WTC11 (cell line): ENCODE measurements around the gene PRM3. TPM values are rescaled to one million over a fixed set of nuclear protein-coding genes. Genes with fewer than 3 reads are reported as not detected.

Experiments
- CBFB ChIP-seq: sonication (generic); formaldehyde crosslinking; IDR thresholded peaks from 2 replicates; pipeline ENCODE4 v1.8.1; 2022; ENCODE audit warnings: mild to moderate bottlenecking, low read depth, missing genetic modification reagents
- CREB1 ChIP-seq: sonication (generic); formaldehyde crosslinking; IDR thresholded peaks from 2 replicates; pipeline ENCODE4 v1.8.0; 2023; ENCODE audit warnings: mild to moderate bottlenecking, missing genetic modification reagents
- ETV6 ChIP-seq: sonication (generic); formaldehyde crosslinking; IDR thresholded peaks from 2 replicates; pipeline ENCODE4 v1.8.1; 2022; ENCODE audit warnings: mild to moderate bottlenecking, missing genetic modification reagents
- GABPB1 ChIP-seq: sonication (generic); formaldehyde crosslinking; IDR thresholded peaks from 2 replicates; pipeline ENCODE4 v1.8.1; 2023; ENCODE audit warnings: mild to moderate bottlenecking, missing genetic modification reagents
- GTF2I ChIP-seq: fragments of 250-450 bp; sonication (Bioruptor Pico); conservative IDR thresholded peaks from 2 replicates; pipeline ENCODE4 v1.4.0; 2021; ENCODE audit warnings: mild to moderate bottlenecking
- IRF2 ChIP-seq: sonication (generic); formaldehyde crosslinking; IDR thresholded peaks from 2 replicates; pipeline ENCODE4 v1.8.0; 2022; ENCODE audit warnings: low read depth, missing genetic modification reagents, borderline replicate concordance
- MYBL2 ChIP-seq: sonication (generic); formaldehyde crosslinking; IDR thresholded peaks from 2 replicates; pipeline ENCODE4 v1.8.1; 2023; ENCODE audit warnings: mild to moderate bottlenecking, moderate library complexity, missing genetic modification reagents
- NR1H2 ChIP-seq: sonication (generic); formaldehyde crosslinking; IDR thresholded peaks from 2 replicates; pipeline ENCODE4 v1.9.0; 2021; ENCODE audit warnings: mild to moderate bottlenecking, moderate library complexity, missing genetic modification reagents
- RELA ChIP-seq: sonication (generic); formaldehyde crosslinking; IDR thresholded peaks from 2 replicates; pipeline ENCODE4 v1.8.1; 2022; ENCODE audit warnings: missing genetic modification reagents, mild to moderate bottlenecking, borderline replicate concordance
- ZNF138 ChIP-seq: sonication (generic); formaldehyde crosslinking; conservative IDR thresholded peaks from 2 replicates; pipeline ENCODE4 v1.8.1; 2022; ENCODE audit warnings: mild to moderate bottlenecking, moderate library complexity, missing genetic modification reagents
- ZNF671 ChIP-seq: fragments of 250-450 bp; sonication (Bioruptor Pico); IDR thresholded peaks from 2 replicates; pipeline ENCODE4 v1.8.0; 2021; ENCODE audit warnings: mild to moderate bottlenecking
- total RNA-seq: library from RNA; stranded (reverse); gene quantifications from 3 replicates; pipeline ENCODE4 v1.2.3, GENCODE V29; 2021
- TF ChIP-seq, protein P1 (sequence below): fragments of 250-450 bp; sonication (Bioruptor Pico); IDR thresholded peaks from 2 replicates; pipeline ENCODE4 v1.9.0; 2021; ENCODE audit warnings: mild to moderate bottlenecking, borderline replicate concordance
- TF ChIP-seq, protein P2 (sequence below): fragments of 250-450 bp; sonication (Bioruptor Pico); IDR thresholded peaks from 2 replicates; pipeline ENCODE4 v1.9.0; 2021; ENCODE audit warnings: mild to moderate bottlenecking
- TF ChIP-seq, protein P3 (sequence below): sonication (generic); formaldehyde crosslinking; IDR thresholded peaks from 2 replicates; pipeline ENCODE4 v1.8.0; 2023; ENCODE audit warnings: missing genetic modification reagents, mild to moderate bottlenecking, borderline replicate concordance
- TF ChIP-seq, protein P4 (sequence below): sonication (generic); formaldehyde crosslinking; IDR thresholded peaks from 2 replicates; pipeline ENCODE4 v1.8.1; 2023; ENCODE audit warnings: mild to moderate bottlenecking, missing genetic modification reagents, moderate library complexity

Gene PRM3
- total RNA-seq, 1 experiment from 2014 or later, result not detected

DNA sequence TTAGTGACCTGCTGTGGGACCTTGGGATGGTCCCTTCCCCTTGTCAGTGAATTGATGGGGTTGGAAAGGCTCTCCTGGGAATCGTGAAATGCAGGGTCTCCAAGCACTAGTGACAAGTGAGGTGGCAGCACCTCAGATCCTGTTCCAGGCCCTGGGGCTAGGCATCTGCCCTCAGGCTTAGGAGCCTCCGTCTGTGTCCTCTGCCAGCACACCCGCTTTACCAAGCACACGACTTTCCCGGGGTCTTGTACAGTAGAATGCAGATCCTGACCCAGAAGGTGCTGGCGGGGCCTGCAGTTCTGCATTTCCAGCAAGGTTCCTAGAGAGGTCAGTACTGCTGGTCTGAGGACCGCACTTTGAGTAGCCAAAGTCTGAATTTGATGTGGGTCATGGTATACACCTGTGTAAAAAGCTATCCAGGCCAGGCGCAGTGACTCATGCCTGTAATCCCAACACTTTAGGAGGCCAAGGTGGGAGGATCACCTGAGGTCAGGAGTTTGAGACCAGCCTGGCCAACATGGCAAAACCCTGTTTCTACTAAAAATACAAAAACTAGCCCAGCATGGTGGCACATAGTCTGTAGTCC is 41.0 kb upstream of the PRM3 start (continued):
- TF ChIP-seq, protein P1, sequence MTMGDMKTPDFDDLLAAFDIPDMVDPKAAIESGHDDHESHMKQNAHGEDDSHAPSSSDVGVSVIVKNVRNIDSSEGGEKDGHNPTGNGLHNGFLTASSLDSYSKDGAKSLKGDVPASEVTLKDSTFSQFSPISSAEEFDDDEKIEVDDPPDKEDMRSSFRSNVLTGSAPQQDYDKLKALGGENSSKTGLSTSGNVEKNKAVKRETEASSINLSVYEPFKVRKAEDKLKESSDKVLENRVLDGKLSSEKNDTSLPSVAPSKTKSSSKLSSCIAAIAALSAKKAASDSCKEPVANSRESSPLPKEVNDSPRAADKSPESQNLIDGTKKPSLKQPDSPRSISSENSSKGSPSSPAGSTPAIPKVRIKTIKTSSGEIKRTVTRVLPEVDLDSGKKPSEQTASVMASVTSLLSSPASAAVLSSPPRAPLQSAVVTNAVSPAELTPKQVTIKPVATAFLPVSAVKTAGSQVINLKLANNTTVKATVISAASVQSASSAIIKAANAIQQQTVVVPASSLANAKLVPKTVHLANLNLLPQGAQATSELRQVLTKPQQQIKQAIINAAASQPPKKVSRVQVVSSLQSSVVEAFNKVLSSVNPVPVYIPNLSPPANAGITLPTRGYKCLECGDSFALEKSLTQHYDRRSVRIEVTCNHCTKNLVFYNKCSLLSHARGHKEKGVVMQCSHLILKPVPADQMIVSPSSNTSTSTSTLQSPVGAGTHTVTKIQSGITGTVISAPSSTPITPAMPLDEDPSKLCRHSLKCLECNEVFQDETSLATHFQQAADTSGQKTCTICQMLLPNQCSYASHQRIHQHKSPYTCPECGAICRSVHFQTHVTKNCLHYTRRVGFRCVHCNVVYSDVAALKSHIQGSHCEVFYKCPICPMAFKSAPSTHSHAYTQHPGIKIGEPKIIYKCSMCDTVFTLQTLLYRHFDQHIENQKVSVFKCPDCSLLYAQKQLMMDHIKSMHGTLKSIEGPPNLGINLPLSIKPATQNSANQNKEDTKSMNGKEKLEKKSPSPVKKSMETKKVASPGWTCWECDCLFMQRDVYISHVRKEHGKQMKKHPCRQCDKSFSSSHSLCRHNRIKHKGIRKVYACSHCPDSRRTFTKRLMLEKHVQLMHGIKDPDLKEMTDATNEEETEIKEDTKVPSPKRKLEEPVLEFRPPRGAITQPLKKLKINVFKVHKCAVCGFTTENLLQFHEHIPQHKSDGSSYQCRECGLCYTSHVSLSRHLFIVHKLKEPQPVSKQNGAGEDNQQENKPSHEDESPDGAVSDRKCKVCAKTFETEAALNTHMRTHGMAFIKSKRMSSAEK (CRISPR knock-in tag), result no peak
- TF ChIP-seq, protein P2, sequence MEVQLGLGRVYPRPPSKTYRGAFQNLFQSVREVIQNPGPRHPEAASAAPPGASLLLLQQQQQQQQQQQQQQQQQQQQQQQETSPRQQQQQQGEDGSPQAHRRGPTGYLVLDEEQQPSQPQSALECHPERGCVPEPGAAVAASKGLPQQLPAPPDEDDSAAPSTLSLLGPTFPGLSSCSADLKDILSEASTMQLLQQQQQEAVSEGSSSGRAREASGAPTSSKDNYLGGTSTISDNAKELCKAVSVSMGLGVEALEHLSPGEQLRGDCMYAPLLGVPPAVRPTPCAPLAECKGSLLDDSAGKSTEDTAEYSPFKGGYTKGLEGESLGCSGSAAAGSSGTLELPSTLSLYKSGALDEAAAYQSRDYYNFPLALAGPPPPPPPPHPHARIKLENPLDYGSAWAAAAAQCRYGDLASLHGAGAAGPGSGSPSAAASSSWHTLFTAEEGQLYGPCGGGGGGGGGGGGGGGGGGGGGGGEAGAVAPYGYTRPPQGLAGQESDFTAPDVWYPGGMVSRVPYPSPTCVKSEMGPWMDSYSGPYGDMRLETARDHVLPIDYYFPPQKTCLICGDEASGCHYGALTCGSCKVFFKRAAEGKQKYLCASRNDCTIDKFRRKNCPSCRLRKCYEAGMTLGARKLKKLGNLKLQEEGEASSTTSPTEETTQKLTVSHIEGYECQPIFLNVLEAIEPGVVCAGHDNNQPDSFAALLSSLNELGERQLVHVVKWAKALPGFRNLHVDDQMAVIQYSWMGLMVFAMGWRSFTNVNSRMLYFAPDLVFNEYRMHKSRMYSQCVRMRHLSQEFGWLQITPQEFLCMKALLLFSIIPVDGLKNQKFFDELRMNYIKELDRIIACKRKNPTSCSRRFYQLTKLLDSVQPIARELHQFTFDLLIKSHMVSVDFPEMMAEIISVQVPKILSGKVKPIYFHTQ, result no peak
- TF ChIP-seq, protein P3, sequence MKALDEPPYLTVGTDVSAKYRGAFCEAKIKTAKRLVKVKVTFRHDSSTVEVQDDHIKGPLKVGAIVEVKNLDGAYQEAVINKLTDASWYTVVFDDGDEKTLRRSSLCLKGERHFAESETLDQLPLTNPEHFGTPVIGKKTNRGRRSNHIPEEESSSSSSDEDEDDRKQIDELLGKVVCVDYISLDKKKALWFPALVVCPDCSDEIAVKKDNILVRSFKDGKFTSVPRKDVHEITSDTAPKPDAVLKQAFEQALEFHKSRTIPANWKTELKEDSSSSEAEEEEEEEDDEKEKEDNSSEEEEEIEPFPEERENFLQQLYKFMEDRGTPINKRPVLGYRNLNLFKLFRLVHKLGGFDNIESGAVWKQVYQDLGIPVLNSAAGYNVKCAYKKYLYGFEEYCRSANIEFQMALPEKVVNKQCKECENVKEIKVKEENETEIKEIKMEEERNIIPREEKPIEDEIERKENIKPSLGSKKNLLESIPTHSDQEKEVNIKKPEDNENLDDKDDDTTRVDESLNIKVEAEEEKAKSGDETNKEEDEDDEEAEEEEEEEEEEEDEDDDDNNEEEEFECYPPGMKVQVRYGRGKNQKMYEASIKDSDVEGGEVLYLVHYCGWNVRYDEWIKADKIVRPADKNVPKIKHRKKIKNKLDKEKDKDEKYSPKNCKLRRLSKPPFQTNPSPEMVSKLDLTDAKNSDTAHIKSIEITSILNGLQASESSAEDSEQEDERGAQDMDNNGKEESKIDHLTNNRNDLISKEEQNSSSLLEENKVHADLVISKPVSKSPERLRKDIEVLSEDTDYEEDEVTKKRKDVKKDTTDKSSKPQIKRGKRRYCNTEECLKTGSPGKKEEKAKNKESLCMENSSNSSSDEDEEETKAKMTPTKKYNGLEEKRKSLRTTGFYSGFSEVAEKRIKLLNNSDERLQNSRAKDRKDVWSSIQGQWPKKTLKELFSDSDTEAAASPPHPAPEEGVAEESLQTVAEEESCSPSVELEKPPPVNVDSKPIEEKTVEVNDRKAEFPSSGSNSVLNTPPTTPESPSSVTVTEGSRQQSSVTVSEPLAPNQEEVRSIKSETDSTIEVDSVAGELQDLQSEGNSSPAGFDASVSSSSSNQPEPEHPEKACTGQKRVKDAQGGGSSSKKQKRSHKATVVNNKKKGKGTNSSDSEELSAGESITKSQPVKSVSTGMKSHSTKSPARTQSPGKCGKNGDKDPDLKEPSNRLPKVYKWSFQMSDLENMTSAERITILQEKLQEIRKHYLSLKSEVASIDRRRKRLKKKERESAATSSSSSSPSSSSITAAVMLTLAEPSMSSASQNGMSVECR (CRISPR knock-in tag), result no peak
- TF ChIP-seq GTF2I (CRISPR knock-in tag) (no peak), IRF2 (no peak), NR1H2 (CRISPR knock-in tag) (no peak), CREB1 (CRISPR knock-in tag) (no peak), CBFB (CRISPR knock-in tag) (no peak), ZNF671 (CRISPR knock-in tag) (no peak), GABPB1 (CRISPR knock-in tag) (no peak), ZNF138 (CRISPR knock-in tag) (no peak), ETV6 (CRISPR knock-in tag) (no peak), MYBL2 (CRISPR knock-in tag) (no peak), RELA (CRISPR knock-in tag) (no peak)
- TF ChIP-seq, protein P4, sequence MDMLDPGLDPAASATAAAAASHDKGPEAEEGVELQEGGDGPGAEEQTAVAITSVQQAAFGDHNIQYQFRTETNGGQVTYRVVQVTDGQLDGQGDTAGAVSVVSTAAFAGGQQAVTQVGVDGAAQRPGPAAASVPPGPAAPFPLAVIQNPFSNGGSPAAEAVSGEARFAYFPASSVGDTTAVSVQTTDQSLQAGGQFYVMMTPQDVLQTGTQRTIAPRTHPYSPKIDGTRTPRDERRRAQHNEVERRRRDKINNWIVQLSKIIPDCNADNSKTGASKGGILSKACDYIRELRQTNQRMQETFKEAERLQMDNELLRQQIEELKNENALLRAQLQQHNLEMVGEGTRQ (CRISPR knock-in tag), result no peak
